Measurements from ENCODE around the gene KLHL22.
"Not testable (repeated sequence)": the region's sequence is repeated elsewhere in the genome, so short reads cannot be mapped to it uniquely, and the experiment has no call there.

Gene KLHL22

GRCh38 chr22:20418211-20418788 lies 77.3 kb downstream of the KLHL22 start:
- no peak overlapping the region for H3K27ac ChIP-seq
- peak overlapping the region; percentile 60 for H3K4me3 ChIP-seq
- no peak for DNase-seq (ENCODE audit: low read depth, low spot score)
- no peaks in the 10 kb centered on the region for H3K36me3 ChIP-seq (ENCODE audit: insufficient read depth, low read length)
- TF ChIP-seq POLR2AphosphoS5 (IDR thresholded peaks at IDR 0.05; ENCODE audit: borderline replicate concordance, low read depth, low read length) (no peak), EZH2 (IDR thresholded peaks at IDR 0.05) (no peak), FOXP2 (optimal IDR thresholded peaks at IDR 0.05; ENCODE audit: control extremely low read depth, extremely low read length, insufficient read depth) (no peak)
- no peaks in the 10 kb centered on the region for H3K9me3 ChIP-seq (ENCODE audit: low read depth, low read length)
- no peak overlapping the region for H3K9ac ChIP-seq (ENCODE audit: insufficient read length)

- not testable (repeated sequence) for H3K9me3 ChIP-seq (ENCODE audit: low read depth, low read length); H3K27ac ChIP-seq; H3K9ac ChIP-seq (ENCODE audit: insufficient read length); H3K4me3 ChIP-seq; DNase-seq (ENCODE audit: low read depth, low spot score); H3K36me3 ChIP-seq (ENCODE audit: insufficient read depth, low read length)
These were observed 79.9 kb downstream of the KLHL22 start for GRCh38 chr22:20415699-20416098.

GRCh38 chr22:20415241-20415640 lies 80.4 kb downstream of the KLHL22 start:
- H3K9me3 ChIP-seq (ENCODE audit: low read depth, low read length); H3K36me3 ChIP-seq (ENCODE audit: insufficient read depth, low read length); DNase-seq (ENCODE audit: low read depth, low spot score): not testable (repeated sequence)

GRCh38 chr22:20414450-20414849 lies 81.1 kb downstream of the KLHL22 start:
- Histone ChIP-seq H3K9me3 (ENCODE audit: low read depth, low read length) (no peaks in the 10 kb centered on the region), H3K27ac (no peak overlapping the region), H3K4me3 (no peak overlapping the region), H3K9ac (ENCODE audit: insufficient read length) (no peak overlapping the region), H3K36me3 (ENCODE audit: insufficient read depth, low read length) (no peaks in the 10 kb centered on the region)
- DNase-seq (ENCODE audit: low read depth, low spot score) = no peak
- no peak for TF ChIP-seq POLR2AphosphoS5 (IDR thresholded peaks at IDR 0.05; ENCODE audit: borderline replicate concordance, low read depth, low read length)

More at GRCh38 chr22:20415241-20415640, 80.4 kb downstream of the KLHL22 start:
- not testable (repeated sequence) for H3K4me3 ChIP-seq; H3K9ac ChIP-seq (ENCODE audit: insufficient read length); H3K27ac ChIP-seq

GRCh38 chr22:20414059-20414440 lies 81.5 kb downstream of the KLHL22 start:
- no peak overlapping the region for H3K9ac ChIP-seq (ENCODE audit: insufficient read length)
- no peaks in the 10 kb centered on the region for H3K36me3 ChIP-seq (ENCODE audit: insufficient read depth, low read length)
- no peak overlapping the region for H3K4me3 ChIP-seq
- no peaks in the 10 kb centered on the region for H3K9me3 ChIP-seq (ENCODE audit: low read depth, low read length)
- H3K27ac ChIP-seq = no peak overlapping the region
- TF ChIP-seq POLR2AphosphoS5 (IDR thresholded peaks at IDR 0.05; ENCODE audit: borderline replicate concordance, low read depth, low read length) (no peak), FOXP2 (optimal IDR thresholded peaks at IDR 0.05; ENCODE audit: control extremely low read depth, extremely low read length, insufficient read depth) (no peak), EZH2 (IDR thresholded peaks at IDR 0.05) (no peak)
- DNase-seq (ENCODE audit: low read depth, low spot score) = no peak

GRCh38 chr22:20413217-20414058 lies 82.2 kb downstream of the KLHL22 start:
- no peak overlapping the region for H3K4me3 ChIP-seq
- DNase-seq (ENCODE audit: low read depth, low spot score) = no peak
- no peaks in the 10 kb centered on the region for H3K36me3 ChIP-seq (ENCODE audit: insufficient read depth, low read length)
- no peak overlapping the region for H3K27ac ChIP-seq
- no peak overlapping the region for H3K9ac ChIP-seq (ENCODE audit: insufficient read length)
- no peaks in the 10 kb centered on the region for H3K9me3 ChIP-seq (ENCODE audit: low read depth, low read length)
- TF ChIP-seq POLR2AphosphoS5 (IDR thresholded peaks at IDR 0.05; ENCODE audit: borderline replicate concordance, low read depth, low read length) = no peak
- no peak for TF ChIP-seq FOXP2 (optimal IDR thresholded peaks at IDR 0.05; ENCODE audit: control extremely low read depth, extremely low read length, insufficient read depth)
- TF ChIP-seq EZH2 (IDR thresholded peaks at IDR 0.05) = no peak

- H3K9ac ChIP-seq (ENCODE audit: insufficient read length) = no peak overlapping the region
These were observed 83.0 kb downstream of the KLHL22 start for GRCh38 chr22:20412474-20413216.

GRCh38 chr22:20409385-20409784 lies 86.2 kb downstream of the KLHL22 start:
- DNase-seq (ENCODE audit: low read depth, low spot score); H3K27ac ChIP-seq; H3K4me3 ChIP-seq; H3K9ac ChIP-seq (ENCODE audit: insufficient read length); H3K9me3 ChIP-seq (ENCODE audit: low read depth, low read length); H3K36me3 ChIP-seq (ENCODE audit: insufficient read depth, low read length): not testable (repeated sequence)

More at GRCh38 chr22:20412474-20413216, 83.0 kb downstream of the KLHL22 start:
- Histone ChIP-seq H3K9me3 (ENCODE audit: low read depth, low read length) (no peaks in the 10 kb centered on the region), H3K4me3 (no peak overlapping the region), H3K36me3 (ENCODE audit: insufficient read depth, low read length) (no peaks in the 10 kb centered on the region), H3K27ac (no peak overlapping the region)
- TF ChIP-seq POLR2AphosphoS5 (IDR thresholded peaks at IDR 0.05; ENCODE audit: borderline replicate concordance, low read depth, low read length) (no peak), FOXP2 (optimal IDR thresholded peaks at IDR 0.05; ENCODE audit: control extremely low read depth, extremely low read length, insufficient read depth) (no peak), EZH2 (IDR thresholded peaks at IDR 0.05) (no peak)
- no peak for DNase-seq (ENCODE audit: low read depth, low spot score)

- TF ChIP-seq POLR2AphosphoS5 (IDR thresholded peaks at IDR 0.05; ENCODE audit: borderline replicate concordance, low read depth, low read length) = no peak
- no peak for TF ChIP-seq FOXP2 (optimal IDR thresholded peaks at IDR 0.05; ENCODE audit: control extremely low read depth, extremely low read length, insufficient read depth)
- no peak for TF ChIP-seq EZH2 (IDR thresholded peaks at IDR 0.05)
- H3K36me3 ChIP-seq (ENCODE audit: insufficient read depth, low read length) = peaks cover 4% of the 10 kb centered on the region; the same call in 1 of the 2 replicates
- no peak overlapping the region for H3K9ac ChIP-seq (ENCODE audit: insufficient read length)
- DNase-seq (ENCODE audit: low read depth, low spot score) = no peak
- no peaks in the 10 kb centered on the region for H3K9me3 ChIP-seq (ENCODE audit: low read depth, low read length)
- no peak overlapping the region for H3K4me3 ChIP-seq
- no peak overlapping the region for H3K27ac ChIP-seq
These were observed 86.7 kb downstream of the KLHL22 start for GRCh38 chr22:20408891-20409290.
